IMR-90 (cell line): ENCODE data around the gene CLEC2A. TPM values are rescaled to one million over a fixed set of nuclear protein-coding genes. Genes with fewer than 3 reads are reported as not detected.
"Not testable (repeated sequence)": the region's sequence is repeated elsewhere in the genome, so short reads cannot be mapped to it uniquely, and the experiment has no call there.

Experiments
- ATAC-seq: fragments of 200-7000 bp; cut with Tn5 transposase; 2 replicates; pipeline ENCODE4 v1.9.1; 2020; ENCODE audit warnings: low read depth, mild to moderate bottlenecking, moderate library complexity
- BruUV-seq: library from RNA; stranded (reverse); fragments of 400-500 nt; replicated peaks from 2 replicates; lab custom pipeline; 2021; lab: Mats Ljungman, UMichigan
- CTCF ChIA-PET: fragments of 300-600 bp; formaldehyde crosslinking; extraction: SDS; loops from one replicate; lab custom pipeline; 2021; ENCODE audit warnings: antibody characterized with exemption; lab: Yijun Ruan, JAX
- POLR2A ChIA-PET: fragments of 300-600 bp; sonication (Branson Sonifier 250); formaldehyde crosslinking; loops from one replicate; lab custom pipeline; 2022; ENCODE audit warnings: antibody characterized with exemption; ENCODE audit not compliant: unreplicated experiment; lab: Charles Lee
- DNase-seq: peaks from one replicate; pipeline ENCODE4 v3.0.0; 2013
- H2AFZ ChIP-seq: replicated peaks from 2 replicates; pipeline ENCODE3; 2013; ENCODE audit warnings: low read length, mild to moderate bottlenecking; ENCODE audit not compliant: poor library complexity
- H2AK5ac ChIP-seq: 2 replicates; pipeline ENCODE4 v1.6.1; 2013; ENCODE audit warnings: low read depth, low read length, inconsistent platforms
- H2AK9ac ChIP-seq: replicated peaks from 2 replicates; pipeline ENCODE3; 2013; ENCODE audit warnings: mild to moderate bottlenecking, low read depth, low read length, moderate library complexity; ENCODE audit not compliant: poor library complexity
- H2BK120ac ChIP-seq: 2 replicates; pipeline ENCODE4 v1.6.1; 2013; ENCODE audit warnings: low read depth, low read length, inconsistent platforms
- H2BK15ac ChIP-seq: 3 replicates; pipeline ENCODE4 v1.6.1; 2013; ENCODE audit warnings: low read depth, low read length, inconsistent platforms
- H2BK20ac ChIP-seq: 2 replicates; pipeline ENCODE4 v1.6.1; 2013; ENCODE audit warnings: low read depth, mild to moderate bottlenecking, inconsistent platforms, low read length, moderate library complexity
- H2BK5ac ChIP-seq: 2 replicates; pipeline ENCODE4 v1.6.1; 2013; ENCODE audit warnings: mild to moderate bottlenecking, low read depth, low read length, inconsistent platforms; ENCODE audit not compliant: poor library complexity, severe bottlenecking
- H3K14ac ChIP-seq: replicated peaks from 2 replicates; pipeline ENCODE4 v1.6.1; 2013; ENCODE audit warnings: low read depth, low read length, inconsistent platforms
- H3K18ac ChIP-seq: 2 replicates; pipeline ENCODE4 v1.6.1; 2013; ENCODE audit warnings: low read depth, low read length, control low read depth
- H3K23ac ChIP-seq: 2 replicates; pipeline ENCODE4 v1.6.1; 2013; ENCODE audit warnings: low read depth, low read length, inconsistent platforms
- H3K27ac ChIP-seq: 2 replicates; pipeline ENCODE4 v1.5.1; 2013; ENCODE audit warnings: mild to moderate bottlenecking, control low read depth, low read length; ENCODE audit not compliant: insufficient read depth
- H3K27me3 ChIP-seq: 2 replicates; pipeline ENCODE4 v1.6.1; 2013; ENCODE audit warnings: low read length; ENCODE audit not compliant: control insufficient read depth, insufficient read depth
- H3K36me3 ChIP-seq: 2 replicates; pipeline ENCODE4 v1.6.1; 2013; ENCODE audit warnings: low read length, mixed read lengths; ENCODE audit not compliant: control insufficient read depth, insufficient read depth
- H3K4ac ChIP-seq: 2 replicates; pipeline ENCODE4 v1.6.1; 2013; ENCODE audit warnings: low read depth, low read length, inconsistent platforms
- H3K4me1 ChIP-seq: 2 replicates; pipeline ENCODE4 v1.6.1; 2013; ENCODE audit warnings: low read length, mixed read lengths; ENCODE audit not compliant: control insufficient read depth, insufficient read depth
- H3K4me2 ChIP-seq: 2 replicates; pipeline ENCODE4 v1.6.1; 2013; ENCODE audit warnings: low read depth, mild to moderate bottlenecking, control low read depth, low read length, moderate library complexity
- H3K4me3 ChIP-seq: 2 replicates; pipeline ENCODE4 v1.5.1; 2013; ENCODE audit warnings: low read depth, mild to moderate bottlenecking, control low read depth, low read length, moderate library complexity; ENCODE audit not compliant: insufficient read depth
- H3K56ac ChIP-seq: 2 replicates; pipeline ENCODE4 v1.6.1; 2013; ENCODE audit warnings: low read length, inconsistent platforms; ENCODE audit not compliant: insufficient read depth; ENCODE audit errors: extremely low read depth
- H3K79me1 ChIP-seq, 2 experiments: 2 replicates each; pipeline ENCODE4 v1.6.1; 2013; ENCODE audit warnings: low read length in 2 of 2, inconsistent platforms in 1 of 2, low read depth in 1 of 2
- H3K9ac ChIP-seq: 2 replicates; pipeline ENCODE4 v1.6.1; 2013; ENCODE audit warnings: low read depth, low read length, control low read depth
- H3K9me1 ChIP-seq: 2 replicates; pipeline ENCODE4 v1.6.1; 2013; ENCODE audit warnings: low read length, inconsistent platforms; ENCODE audit not compliant: insufficient read depth
- H3K9me3 ChIP-seq: 2 replicates; pipeline ENCODE4 v1.6.1; 2013; ENCODE audit warnings: low read length; ENCODE audit not compliant: control insufficient read depth, insufficient read depth
- H4K20me1 ChIP-seq: 2 replicates; pipeline ENCODE4 v1.6.1; 2013; ENCODE audit warnings: low read length, inconsistent platforms; ENCODE audit not compliant: insufficient read depth
- H4K5ac ChIP-seq: 2 replicates; pipeline ENCODE4 v1.6.1; 2013; ENCODE audit warnings: mild to moderate bottlenecking, low read depth, low read length, control low read depth
- H4K8ac ChIP-seq, 2 experiments: 2 replicates each; pipeline ENCODE4 v1.6.1; 2013; ENCODE audit warnings: low read depth in 2 of 2, low read length in 2 of 2, control low read depth in 1 of 2, inconsistent platforms in 1 of 2
- H4K91ac ChIP-seq: 2 replicates; pipeline ENCODE4 v1.6.1; 2013; ENCODE audit warnings: low read depth, low read length, inconsistent platforms; ENCODE audit not compliant: insufficient read depth
- FOS ChIP-seq: fragments of 150-350 bp; IDR thresholded peaks from 2 replicates; pipeline ENCODE4 v1.6.1; 2016; ENCODE audit warnings: low read depth, low read length
- MAFK ChIP-seq: IDR thresholded peaks from 2 replicates; pipeline ENCODE4 v1.6.1; 2012; ENCODE audit warnings: low read depth, low read length, improper control_type of control experiment
- MAZ ChIP-seq: IDR thresholded peaks from 2 replicates; pipeline ENCODE4 v1.6.1; 2012; ENCODE audit warnings: low read depth, mild to moderate bottlenecking, low read length, improper control_type of control experiment, moderate library complexity, borderline replicate concordance
- POLR2A ChIP-seq: IDR thresholded peaks from 2 replicates; pipeline ENCODE4 v1.6.1; 2012; ENCODE audit warnings: mild to moderate bottlenecking, low read depth, low read length
- RFX5 ChIP-seq: IDR thresholded peaks from 2 replicates; pipeline ENCODE4 v1.8.0; 2012; ENCODE audit warnings: low read depth, mild to moderate bottlenecking, low read length, moderate library complexity
- SMC3 ChIP-seq: fragments of 150-350 bp; IDR thresholded peaks from 2 replicates; pipeline ENCODE4 v1.6.1; 2016; ENCODE audit warnings: low read depth, mild to moderate bottlenecking, antibody characterized with exemption, low read length, moderate library complexity
- WGBS, 2 experiments: methylation state at CpG; one replicate each; pipeline versions ENCODE4 v1.1.5 to v1.1.7; 2013; ENCODE audit warnings: missing lambda C conversion rate in 2 of 2; ENCODE audit not compliant: insufficient read length in 1 of 2; ENCODE audit errors: extremely low coverage in 2 of 2; 5-methylcytosine and 5-hydroxymethylcytosine counted together
- dilution Hi-C: fragments of 300-500 bp; cut with HindIII; formaldehyde crosslinking; loops from one replicate; pipeline ENCODE4 v1.14.3; 2018; ENCODE audit warnings: low sequenced_read_pairs; ENCODE audit not compliant: unreplicated experiment
- in situ Hi-C: fragments of 300-500 bp; cut with MboI; formaldehyde crosslinking; loops from 3 replicates; pipeline ENCODE4 v1.14.3; 2019; ENCODE audit warnings: low sequenced_read_pairs, inconsistent platforms, mixed read lengths
- intact Hi-C: fragments of 100-400 bp; cut with micrococcal nuclease; formaldehyde crosslinking; loops from 2 replicates; pipeline ENCODE4 v1.10.0; 2022
- polyA plus RNA-seq, 3 experiments: library from polyadenylated mRNA; depleted of rRNA; stranded (reverse); fragments of >200 nt; gene quantifications; 2 replicates each; pipeline ENCODE4 v1.2.3, GENCODE V29; 2012; ENCODE audit warnings: low replicate concordance in 1 of 3
- total RNA-seq: library from RNA; depleted of rRNA; stranded (reverse); fragments of >200 nt; gene quantifications from 2 replicates; pipeline ENCODE4 v1.2.3, GENCODE V29; 2012
- TF ChIP-seq, protein P1 (sequence below): fragments of 150-350 bp; IDR thresholded peaks from 2 replicates; pipeline ENCODE4 v1.6.1; 2016; ENCODE audit warnings: low read depth, mild to moderate bottlenecking, low read length, moderate library complexity, borderline replicate concordance

The CLEC2A gene
- total and polyA plus RNA-seq, 2 of the 4 experiments (the other 2 are of a cell fraction), result not detected

DNA sequence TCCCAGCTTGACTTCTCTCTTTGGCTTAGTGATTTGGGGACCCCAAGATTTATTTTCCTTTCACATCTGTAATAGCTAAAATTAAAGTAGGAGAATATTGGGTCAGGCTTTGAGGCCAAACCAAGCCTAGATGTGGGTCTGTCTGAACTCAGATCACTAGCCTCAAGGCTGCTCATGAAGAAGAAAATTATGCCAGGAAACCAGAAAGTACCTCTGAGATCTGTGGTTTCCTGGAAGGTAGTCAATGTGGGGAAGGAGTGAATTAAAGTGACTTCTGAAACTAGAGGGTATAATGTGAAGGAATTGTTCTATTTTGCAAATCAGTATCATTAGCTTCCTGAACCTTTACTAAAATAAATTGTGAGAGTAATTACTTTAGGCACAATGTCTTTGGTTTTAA lies 25.7 kb upstream of the CLEC2A start:
- DNase-seq (no peak), ATAC-seq (no peak)
- H2BK120ac ChIP-seq, result no peak overlapping the region
- no peak overlapping the region for H3K14ac ChIP-seq
- no peak overlapping the region for H4K8ac ChIP-seq
- no peak overlapping the region for H2AK5ac ChIP-seq
- H3K18ac ChIP-seq, result no peak overlapping the region
- no peaks in the 10 kb centered on the region for H3K36me3 ChIP-seq
- no peak overlapping the region for H2BK20ac ChIP-seq
- H4K91ac ChIP-seq, result no peak overlapping the region
- H4K20me1 ChIP-seq, result no peaks in the 10 kb centered on the region
- peaks cover 4% of the 10 kb centered on the region for H3K27me3 ChIP-seq
- no peak overlapping the region for H3K4me2 ChIP-seq
- no peak overlapping the region for H2BK15ac ChIP-seq
- intact Hi-C loops (no loop called here), dilution Hi-C loops (no loop called here), in situ Hi-C loops (no loop called here)
- no peak overlapping the region for H3K4me3 ChIP-seq
- H3K4ac ChIP-seq, result no peak overlapping the region
- TF ChIP-seq MAFK (no peak), MAZ (no peak), SMC3 (no peak), RFX5 (no peak), FOS (no peak), POLR2A (no peak)
- TF ChIP-seq, protein P1, sequence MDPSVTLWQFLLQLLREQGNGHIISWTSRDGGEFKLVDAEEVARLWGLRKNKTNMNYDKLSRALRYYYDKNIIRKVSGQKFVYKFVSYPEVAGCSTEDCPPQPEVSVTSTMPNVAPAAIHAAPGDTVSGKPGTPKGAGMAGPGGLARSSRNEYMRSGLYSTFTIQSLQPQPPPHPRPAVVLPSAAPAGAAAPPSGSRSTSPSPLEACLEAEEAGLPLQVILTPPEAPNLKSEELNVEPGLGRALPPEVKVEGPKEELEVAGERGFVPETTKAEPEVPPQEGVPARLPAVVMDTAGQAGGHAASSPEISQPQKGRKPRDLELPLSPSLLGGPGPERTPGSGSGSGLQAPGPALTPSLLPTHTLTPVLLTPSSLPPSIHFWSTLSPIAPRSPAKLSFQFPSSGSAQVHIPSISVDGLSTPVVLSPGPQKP, result no peak
- no peak overlapping the region for H3K23ac ChIP-seq
- H2AK9ac ChIP-seq, result no peak overlapping the region
- no peaks in the 10 kb centered on the region for H3K79me1 ChIP-seq
- H3K9me3 ChIP-seq, result no peaks in the 10 kb centered on the region
- no peak overlapping the region for H4K5ac ChIP-seq
- no TSS peak for BruUV-seq
- no peak overlapping the region for H2AFZ ChIP-seq
- no peak overlapping the region for H2BK5ac ChIP-seq
- POLR2A ChIA-PET, result no interaction called here
- no peaks in the 10 kb centered on the region for H3K4me1 ChIP-seq
- CTCF ChIA-PET, result interaction anchor here (0.6 kb wide), 1 partner anchor 57 kb away, joined by 3 read pairs; no protein-coding TSS in a partner anchor
- no peak overlapping the region for H3K56ac ChIP-seq
- no peak overlapping the region for H3K9ac ChIP-seq
- no peaks in the 10 kb centered on the region for H3K9me1 ChIP-seq
- H3K27ac ChIP-seq, result no peak overlapping the region

DNA sequence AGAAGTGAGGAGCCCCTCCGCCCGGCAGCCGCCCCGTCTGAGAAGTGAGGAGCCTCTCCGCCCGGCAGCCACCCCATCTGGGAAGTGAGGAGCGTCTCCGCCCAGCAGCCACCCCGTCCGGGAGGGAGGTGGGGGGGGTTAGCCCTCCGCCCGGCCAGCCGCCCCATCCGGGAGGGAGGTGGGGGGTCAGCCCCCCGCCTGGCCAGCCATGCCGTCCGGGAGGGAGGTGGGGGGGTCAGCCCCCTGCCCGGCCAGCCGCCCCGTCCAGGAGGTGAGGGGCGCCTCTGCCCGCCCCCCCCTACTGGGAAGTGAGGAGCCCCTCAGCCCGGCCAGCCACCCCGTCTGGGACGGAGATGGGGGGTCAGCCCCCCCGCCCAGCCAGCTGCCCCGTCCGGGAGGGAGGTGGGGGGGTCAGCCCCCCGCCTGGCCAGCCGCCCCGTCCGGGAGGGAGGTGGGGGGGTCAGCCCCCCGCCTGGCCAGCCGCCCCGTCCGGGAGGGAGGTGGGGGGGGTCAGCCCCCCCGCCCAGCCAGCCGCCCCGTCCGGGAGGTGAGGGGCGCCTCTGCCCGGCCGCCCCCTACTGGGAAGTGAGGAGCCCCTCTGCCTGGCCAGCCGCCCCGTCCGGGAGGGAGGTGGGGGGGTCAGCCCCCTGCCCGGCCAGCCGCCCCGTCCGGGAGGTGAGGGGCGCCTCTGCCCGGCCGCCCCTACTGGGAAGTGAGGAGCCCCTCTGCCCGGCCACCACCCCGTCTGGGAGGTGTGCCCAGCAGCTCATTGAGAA lies 21.0 kb upstream of the CLEC2A start:
- DNase-seq, H2BK20ac ChIP-seq, H3K4ac ChIP-seq, intact Hi-C loops, H3K4me2 ChIP-seq, H3K56ac ChIP-seq, H2AK5ac ChIP-seq, H4K8ac ChIP-seq, POLR2A ChIA-PET, H2AFZ ChIP-seq, BruUV-seq, H2BK15ac ChIP-seq, H3K4me3 ChIP-seq, dilution Hi-C loops, H4K5ac ChIP-seq, H3K9me1 ChIP-seq, H3K18ac ChIP-seq, H3K4me1 ChIP-seq, H4K91ac ChIP-seq, H2BK120ac ChIP-seq, CTCF ChIA-PET, H2BK5ac ChIP-seq, H3K23ac ChIP-seq, in situ Hi-C loops, H3K9me3 ChIP-seq, H3K36me3 ChIP-seq, ATAC-seq, H3K27ac ChIP-seq, H2AK9ac ChIP-seq, H3K9ac ChIP-seq, H3K14ac ChIP-seq, H4K20me1 ChIP-seq, H3K27me3 ChIP-seq, H3K79me1 ChIP-seq: not testable (repeated sequence)
- no CpG with 5 or more reads among the region's 55 CpGs for WGBS, 2 experiments
